Osteoblast (primary cell): Measurements from ENCODE around the gene KRTAP10-11. TPM values are rescaled to one million over a fixed set of nuclear protein-coding genes. Genes with fewer than 3 reads are reported as not detected.

ENCODE experiments used
- DNase-seq: peaks from one replicate; pipeline ENCODE4 v3.0.0; 2011; ENCODE audit warnings: low spot score, mixed read lengths; ENCODE audit not compliant: insufficient read length; ENCODE audit errors: missing footprints
- H2AFZ ChIP-seq: 2 replicates; pipeline ENCODE4 v1.6.0; 2011; ENCODE audit warnings: mild to moderate bottlenecking, low read length
- H3K27ac ChIP-seq: 2 replicates; pipeline ENCODE4 v1.5.1; 2011; ENCODE audit warnings: mild to moderate bottlenecking, low read depth, low read length, moderate library complexity
- H3K27me3 ChIP-seq: 2 replicates; pipeline ENCODE4 v1.6.0; 2012; ENCODE audit warnings: mild to moderate bottlenecking, control low read depth, inconsistent platforms, low read length, moderate library complexity; ENCODE audit not compliant: insufficient read depth
- H3K36me3 ChIP-seq: 2 replicates; pipeline ENCODE4 v1.5.1; 2011; ENCODE audit warnings: mild to moderate bottlenecking, low read length, control low read depth, moderate library complexity; ENCODE audit not compliant: insufficient read depth
- H3K4me1 ChIP-seq: 2 replicates; pipeline ENCODE4 v1.5.1; 2011; ENCODE audit warnings: mild to moderate bottlenecking, low read length, control low read depth, moderate library complexity; ENCODE audit not compliant: insufficient read depth
- H3K4me2 ChIP-seq: 2 replicates; pipeline ENCODE4 v1.6.0; 2011; ENCODE audit warnings: mild to moderate bottlenecking, low read length; ENCODE audit not compliant: insufficient read depth
- H3K4me3 ChIP-seq: fragments of 200-600 bp; sonication (generic); 3 replicates; pipeline ENCODE4 v1.5.1; 2012; ENCODE audit warnings: mild to moderate bottlenecking, low read length, inconsistent platforms; ENCODE audit not compliant: insufficient read depth
- H3K79me2 ChIP-seq: 2 replicates; pipeline ENCODE4 v1.6.0; 2012; ENCODE audit warnings: mild to moderate bottlenecking, low read length, control low read depth, inconsistent platforms; ENCODE audit not compliant: insufficient read depth
- H3K9me3 ChIP-seq: 2 replicates; pipeline ENCODE4 v1.5.1; 2011; ENCODE audit warnings: low read depth, low read length, control low read depth
- H4K20me1 ChIP-seq: 2 replicates; pipeline ENCODE4 v1.6.0; 2012; ENCODE audit warnings: mild to moderate bottlenecking, low read length, control low read depth; ENCODE audit not compliant: insufficient read depth
- total RNA-seq: library from RNA; depleted of rRNA; stranded (reverse); fragments of >200 nt; gene quantifications from 2 replicates; pipeline ENCODE4 v1.2.3, GENCODE V29; 2012
- TF ChIP-seq, protein P1 (sequence below): IDR thresholded peaks from 2 replicates; pipeline ENCODE4 v1.5.1; 2011; ENCODE audit warnings: mild to moderate bottlenecking, low read depth, low read length, moderate library complexity; ENCODE audit errors: extremely low read depth

KRTAP10-11 gene
- total RNA-seq, 1 donor = not detected

DNA sequence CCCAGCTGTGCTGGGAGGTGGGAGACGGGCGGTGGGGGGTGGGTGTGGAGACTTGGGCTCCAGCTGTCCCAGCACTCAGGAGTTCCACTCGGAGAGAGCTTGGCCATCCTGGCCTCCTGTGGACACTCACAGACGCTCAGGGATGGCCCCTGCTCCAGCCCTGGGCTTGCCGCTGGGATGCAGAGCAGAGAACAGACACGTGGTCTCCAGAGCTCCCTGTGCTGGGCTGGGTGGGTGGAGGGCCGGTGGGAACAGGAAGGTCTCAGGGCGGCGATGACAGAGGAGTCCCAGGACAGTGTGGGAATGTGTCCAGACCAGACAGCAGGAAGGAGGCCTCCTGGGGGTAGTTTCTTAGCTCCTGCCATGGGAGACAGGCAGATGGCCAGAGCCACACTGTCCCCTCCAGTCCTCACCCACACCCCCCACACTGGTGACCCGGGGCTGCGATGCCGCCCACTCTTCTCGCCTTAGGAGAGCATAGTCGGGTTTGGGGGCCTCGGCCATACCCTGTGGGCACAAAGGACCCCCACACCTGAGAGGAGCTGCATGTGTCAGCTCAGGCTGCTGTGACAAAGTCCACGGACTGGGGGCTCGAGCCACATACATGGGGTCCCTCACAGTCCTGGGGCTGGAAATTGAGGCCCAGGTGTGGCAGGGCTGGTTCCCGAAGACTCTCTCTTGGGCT lies 17.4 kb upstream of the KRTAP10-11 start:
- no peak overlapping the region for H3K4me3 ChIP-seq
- H3K79me2 ChIP-seq = no peaks in the 10 kb centered on the region
- H3K4me1 ChIP-seq = no peaks in the 10 kb centered on the region
- no peak overlapping the region for H3K4me2 ChIP-seq
- no peak overlapping the region for H2AFZ ChIP-seq
- no peaks in the 10 kb centered on the region for H3K27me3 ChIP-seq
- H3K9me3 ChIP-seq = no peaks in the 10 kb centered on the region
- no peak for DNase-seq
- no peaks in the 10 kb centered on the region for H4K20me1 ChIP-seq
- H3K27ac ChIP-seq = no peak overlapping the region
- TF ChIP-seq, protein P1, sequence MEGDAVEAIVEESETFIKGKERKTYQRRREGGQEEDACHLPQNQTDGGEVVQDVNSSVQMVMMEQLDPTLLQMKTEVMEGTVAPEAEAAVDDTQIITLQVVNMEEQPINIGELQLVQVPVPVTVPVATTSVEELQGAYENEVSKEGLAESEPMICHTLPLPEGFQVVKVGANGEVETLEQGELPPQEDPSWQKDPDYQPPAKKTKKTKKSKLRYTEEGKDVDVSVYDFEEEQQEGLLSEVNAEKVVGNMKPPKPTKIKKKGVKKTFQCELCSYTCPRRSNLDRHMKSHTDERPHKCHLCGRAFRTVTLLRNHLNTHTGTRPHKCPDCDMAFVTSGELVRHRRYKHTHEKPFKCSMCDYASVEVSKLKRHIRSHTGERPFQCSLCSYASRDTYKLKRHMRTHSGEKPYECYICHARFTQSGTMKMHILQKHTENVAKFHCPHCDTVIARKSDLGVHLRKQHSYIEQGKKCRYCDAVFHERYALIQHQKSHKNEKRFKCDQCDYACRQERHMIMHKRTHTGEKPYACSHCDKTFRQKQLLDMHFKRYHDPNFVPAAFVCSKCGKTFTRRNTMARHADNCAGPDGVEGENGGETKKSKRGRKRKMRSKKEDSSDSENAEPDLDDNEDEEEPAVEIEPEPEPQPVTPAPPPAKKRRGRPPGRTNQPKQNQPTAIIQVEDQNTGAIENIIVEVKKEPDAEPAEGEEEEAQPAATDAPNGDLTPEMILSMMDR = no peak
- no peaks in the 10 kb centered on the region for H3K36me3 ChIP-seq

DNA sequence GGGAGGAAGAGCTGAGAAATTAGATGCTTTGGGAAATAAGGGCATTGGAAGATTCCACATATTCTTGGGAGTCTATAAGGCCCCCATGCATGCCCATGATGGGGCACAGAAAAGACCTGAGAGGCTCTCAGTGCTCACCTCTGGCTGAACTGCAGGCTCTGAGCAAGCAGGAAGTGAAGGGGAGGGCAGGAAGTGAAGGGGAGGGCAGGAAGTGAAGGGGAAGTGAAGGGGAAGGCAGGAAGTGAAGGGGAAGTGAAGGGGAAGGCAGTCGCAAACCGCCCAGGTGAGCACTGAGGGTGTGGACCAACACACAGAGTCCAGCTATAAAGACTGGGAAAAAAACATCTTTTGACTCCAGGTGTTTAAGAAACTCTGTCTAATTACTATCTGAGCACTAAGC lies 15.8 kb upstream of the KRTAP10-11 start:
- TF ChIP-seq, protein P1 = no peak
- Histone ChIP-seq H3K4me1 (no peaks in the 10 kb centered on the region), H4K20me1 (no peaks in the 10 kb centered on the region), H2AFZ (no peak overlapping the region), H3K9me3 (no peaks in the 10 kb centered on the region), H3K4me2 (no peak overlapping the region), H3K27me3 (no peaks in the 10 kb centered on the region), H3K27ac (no peak overlapping the region), H3K79me2 (no peaks in the 10 kb centered on the region), H3K4me3 (no peak overlapping the region), H3K36me3 (no peaks in the 10 kb centered on the region)
- DNase-seq = no peak

DNA sequence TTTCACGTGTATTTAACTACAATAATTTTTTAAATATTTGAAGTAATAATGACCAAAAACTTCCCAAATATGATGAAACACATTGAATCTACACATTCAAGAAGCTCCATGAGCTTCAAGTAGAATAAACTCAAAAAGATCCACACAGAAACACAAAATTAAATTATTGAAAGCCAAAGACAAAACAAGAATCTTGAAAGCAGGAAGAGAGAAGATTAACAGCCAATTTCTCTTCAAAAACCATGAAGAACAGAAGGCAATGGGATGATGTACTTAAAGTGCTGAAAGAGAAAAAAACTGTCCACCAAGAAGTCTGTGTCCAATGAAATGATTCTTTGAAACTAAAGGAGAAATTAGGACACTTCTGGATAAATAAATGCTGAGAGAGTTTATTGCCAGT lies 14.1 kb upstream of the KRTAP10-11 start:
- TF ChIP-seq, protein P1 = no peak
- no peaks in the 10 kb centered on the region for H3K79me2 ChIP-seq
- H3K4me1 ChIP-seq = no peaks in the 10 kb centered on the region
- no peak overlapping the region for H3K4me3 ChIP-seq
- DNase-seq = no peak
- no peak overlapping the region for H3K27ac ChIP-seq
- no peaks in the 10 kb centered on the region for H3K36me3 ChIP-seq
- H3K9me3 ChIP-seq = no peaks in the 10 kb centered on the region
- H3K4me2 ChIP-seq = no peak overlapping the region
- no peak overlapping the region for H2AFZ ChIP-seq
- H3K27me3 ChIP-seq = no peaks in the 10 kb centered on the region
- H4K20me1 ChIP-seq = no peaks in the 10 kb centered on the region

DNA sequence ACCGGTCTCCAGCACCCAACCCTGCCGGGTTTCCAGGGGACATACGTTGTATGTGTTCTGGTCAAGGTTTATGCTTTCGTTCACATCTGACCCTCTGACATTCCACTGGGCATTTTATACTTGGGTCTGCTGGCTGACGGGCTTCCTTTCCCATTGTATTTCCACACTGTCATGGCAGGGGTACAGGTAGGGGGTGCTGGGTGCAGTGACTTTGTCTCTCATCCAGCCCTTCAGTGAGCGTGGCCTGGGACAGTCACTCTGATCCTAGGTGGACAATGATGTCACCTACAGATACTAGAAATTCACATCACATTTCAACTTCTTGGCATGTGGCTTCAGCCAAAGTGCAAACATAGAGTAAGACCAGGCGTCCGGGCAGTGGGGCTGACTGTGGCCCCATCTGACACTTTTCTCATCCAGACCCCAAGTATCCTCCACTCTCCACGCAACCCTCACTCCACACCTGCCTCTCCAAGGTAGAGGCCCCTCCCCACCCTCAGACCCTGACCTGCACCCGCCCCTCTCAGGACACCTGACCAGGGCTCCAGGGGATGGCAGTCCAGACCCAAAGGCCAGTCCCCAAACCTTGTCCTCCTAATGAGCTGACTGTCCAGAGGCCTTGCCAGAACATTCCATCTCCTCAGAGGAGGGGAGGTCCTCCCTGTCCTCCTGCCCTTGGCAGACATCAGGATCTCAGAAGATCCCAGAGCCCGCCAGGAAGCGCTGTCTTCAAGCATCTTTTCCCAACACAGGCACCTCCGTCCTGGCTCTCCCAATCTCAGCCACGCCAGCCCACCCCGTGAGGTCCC lies 9.8 kb upstream of the KRTAP10-11 start:
- DNase-seq = no peak
- Histone ChIP-seq H3K79me2 (no peaks in the 10 kb centered on the region), H3K4me3 (no peak overlapping the region), H3K4me2 (no peak overlapping the region), H3K4me1 (no peaks in the 10 kb centered on the region), H3K27ac (no peak overlapping the region), H3K36me3 (no peaks in the 10 kb centered on the region), H3K27me3 (no peaks in the 10 kb centered on the region), H2AFZ (no peak overlapping the region), H3K9me3 (no peaks in the 10 kb centered on the region), H4K20me1 (no peaks in the 10 kb centered on the region)
- TF ChIP-seq, protein P1 = no peak
